Parathyroid adenoma (tissue), 2 donors: ENCODE results near the gene IL18.

Experiments
- H2AFZ ChIP-seq: fragments of 300-600 bp; sonication (generic); one replicate; pipeline ENCODE4 v1.7.0; 2017; ENCODE audit warnings: antibody characterized with exemption, mild to moderate bottlenecking
- H3K27ac ChIP-seq: fragments of 300-600 bp; sonication (generic); one replicate; pipeline ENCODE4 v1.7.0; 2017
- H3K27me3 ChIP-seq: fragments of 300-600 bp; sonication (generic); one replicate; pipeline ENCODE4 v1.7.0; 2017; ENCODE audit warnings: low read length; ENCODE audit not compliant: control insufficient read depth, insufficient read depth
- H3K36me3 ChIP-seq: fragments of 300-600 bp; sonication (generic); one replicate; pipeline ENCODE4 v1.7.0; 2017; ENCODE audit warnings: low read length; ENCODE audit not compliant: control insufficient read depth, insufficient read depth
- H3K4me1 ChIP-seq: fragments of 300-600 bp; sonication (generic); one replicate; pipeline ENCODE4 v1.7.0; 2017; ENCODE audit warnings: control low read depth
- H3K4me2 ChIP-seq: fragments of 300-600 bp; sonication (generic); one replicate; pipeline ENCODE4 v1.7.0; 2017; ENCODE audit warnings: low read length
- H3K4me3 ChIP-seq: fragments of 300-600 bp; sonication (generic); one replicate; pipeline ENCODE4 v1.7.0; 2017; ENCODE audit warnings: low read depth, low read length
- H3K79me2 ChIP-seq: fragments of 300-600 bp; sonication (generic); one replicate; pipeline ENCODE4 v1.7.0; 2017; ENCODE audit warnings: control low read depth
- H3K9ac ChIP-seq: fragments of 300-600 bp; sonication (generic); one replicate; pipeline ENCODE4 v1.7.0; 2017; ENCODE audit warnings: mild to moderate bottlenecking
- H3K9me3 ChIP-seq: fragments of 300-600 bp; sonication (generic); one replicate; pipeline ENCODE4 v1.7.0; 2017; ENCODE audit warnings: low read length; ENCODE audit not compliant: control insufficient read depth
- TF ChIP-seq, protein P1 (sequence below): fragments of 300-600 bp; sonication (generic); IDR thresholded peaks from one replicate; pipeline ENCODE4 v1.7.0; 2017; ENCODE audit warnings: antibody characterized with exemption, mild to moderate bottlenecking
- donor health status: primary hyperparathyroidism.

Gene IL18

DNA sequence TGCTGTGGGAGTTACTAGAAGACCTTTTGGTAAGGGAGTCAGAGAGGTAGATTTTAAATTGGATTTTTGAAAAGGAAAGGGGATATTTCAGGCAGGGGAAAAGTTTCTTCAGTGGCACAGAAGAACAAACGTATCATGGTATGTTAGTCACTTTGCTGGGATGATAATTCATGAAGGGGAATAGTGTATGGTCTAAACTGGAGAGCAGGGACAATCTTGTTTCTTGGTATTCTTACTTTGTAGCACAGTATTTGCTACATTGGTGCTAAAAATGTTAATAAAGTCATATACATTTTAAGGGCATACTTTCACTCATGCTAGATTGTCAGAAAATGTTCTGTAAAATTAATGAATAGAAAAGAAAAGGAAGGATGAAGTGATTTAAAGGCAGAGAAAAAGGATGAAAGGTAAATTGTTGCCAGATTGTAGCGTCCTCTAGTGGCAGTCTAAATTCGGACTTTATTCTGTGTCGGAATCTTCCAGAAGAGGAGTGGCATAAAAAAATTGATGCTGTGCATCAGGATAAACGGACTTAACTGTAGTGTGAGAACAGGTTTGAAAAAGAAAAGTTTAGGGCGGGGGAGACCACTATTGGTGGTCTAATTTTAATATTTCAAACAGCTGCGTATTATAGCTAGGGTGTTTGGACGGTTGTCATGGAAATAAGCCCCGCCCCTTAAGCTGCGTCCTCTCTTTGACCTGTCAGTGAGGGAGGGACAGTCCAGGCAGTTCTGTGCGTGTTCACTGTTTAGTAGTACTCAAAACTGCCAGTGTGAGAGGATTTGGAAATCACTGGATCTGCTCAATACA lies 11.1 kb upstream of the IL18 start, which contains the start of gene BCO2:
BCO2 (plus strand) TSS at position 724 of the 810 bp plus-strand sequence. CDS start 90 bp downstream, outside the sequence.
- TF ChIP-seq, protein P1, sequence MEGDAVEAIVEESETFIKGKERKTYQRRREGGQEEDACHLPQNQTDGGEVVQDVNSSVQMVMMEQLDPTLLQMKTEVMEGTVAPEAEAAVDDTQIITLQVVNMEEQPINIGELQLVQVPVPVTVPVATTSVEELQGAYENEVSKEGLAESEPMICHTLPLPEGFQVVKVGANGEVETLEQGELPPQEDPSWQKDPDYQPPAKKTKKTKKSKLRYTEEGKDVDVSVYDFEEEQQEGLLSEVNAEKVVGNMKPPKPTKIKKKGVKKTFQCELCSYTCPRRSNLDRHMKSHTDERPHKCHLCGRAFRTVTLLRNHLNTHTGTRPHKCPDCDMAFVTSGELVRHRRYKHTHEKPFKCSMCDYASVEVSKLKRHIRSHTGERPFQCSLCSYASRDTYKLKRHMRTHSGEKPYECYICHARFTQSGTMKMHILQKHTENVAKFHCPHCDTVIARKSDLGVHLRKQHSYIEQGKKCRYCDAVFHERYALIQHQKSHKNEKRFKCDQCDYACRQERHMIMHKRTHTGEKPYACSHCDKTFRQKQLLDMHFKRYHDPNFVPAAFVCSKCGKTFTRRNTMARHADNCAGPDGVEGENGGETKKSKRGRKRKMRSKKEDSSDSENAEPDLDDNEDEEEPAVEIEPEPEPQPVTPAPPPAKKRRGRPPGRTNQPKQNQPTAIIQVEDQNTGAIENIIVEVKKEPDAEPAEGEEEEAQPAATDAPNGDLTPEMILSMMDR = peak; percentile 58

GRCh38 chr11:112173152-112173551 lies 9.3 kb upstream of the IL18 start:
- no peaks in the 10 kb centered on the region for H3K4me1 ChIP-seq
- H3K9me3 ChIP-seq = no peaks in the 10 kb centered on the region
- no peak overlapping the region for H3K27ac ChIP-seq
- TF ChIP-seq, protein P1 = no peak
- H3K9ac ChIP-seq = no peak overlapping the region
- H3K4me2 ChIP-seq = no peak overlapping the region
- H3K4me3 ChIP-seq = no peak overlapping the region
- no peaks in the 10 kb centered on the region for H3K27me3 ChIP-seq
- H2AFZ ChIP-seq = no peak overlapping the region
- H3K79me2 ChIP-seq = no peaks in the 10 kb centered on the region
- no peaks in the 10 kb centered on the region for H3K36me3 ChIP-seq

More for the DNA sequence above, 11.1 kb upstream of the IL18 start, which contains the start of gene BCO2:
- Histone ChIP-seq H3K4me3 (peak within 1 kb of the TSS; percentile 43), H3K79me2 (no peaks in the 10 kb centered on the region), H2AFZ (peak within 1 kb of the TSS; percentile 83), H3K4me1 (no peaks in the 10 kb centered on the region), H3K4me2 (peak within 1 kb of the TSS; percentile 51), H3K9me3 (no peaks in the 10 kb centered on the region), H3K27me3 (no peaks in the 10 kb centered on the region), H3K9ac (no peak within 1 kb of the TSS), H3K36me3 (no peaks in the 10 kb centered on the region), H3K27ac (peak within 1 kb of the TSS; percentile 60)

- no peaks in the 10 kb centered on the region for H3K4me1 ChIP-seq
- H3K79me2 ChIP-seq = no peaks in the 10 kb centered on the region
- no peak overlapping the region for H3K4me3 ChIP-seq
- H3K9ac ChIP-seq = no peak overlapping the region
- H3K36me3 ChIP-seq = no peaks in the 10 kb centered on the region
- H3K4me2 ChIP-seq = no peak overlapping the region
- no peaks in the 10 kb centered on the region for H3K27me3 ChIP-seq
- no peak overlapping the region for H3K27ac ChIP-seq
- no peak overlapping the region for H2AFZ ChIP-seq
- TF ChIP-seq, protein P1 = no peak
- no peaks in the 10 kb centered on the region for H3K9me3 ChIP-seq
Measured at GRCh38 chr11:112172362-112172994, 8.6 kb upstream of the IL18 start.

GRCh38 chr11:112167145-112167544 lies 3.3 kb upstream of the IL18 start, which contains the start of gene TEX12:
TSS of gene TEX12 (plus strand) at chr11:112167372. CDS start at chr11:112169269, 1,897 bp downstream.
- no peak within 1 kb of the TSS for H3K27ac ChIP-seq
- H3K4me2 ChIP-seq = no peak within 1 kb of the TSS
- TF ChIP-seq, protein P1 = no peak
- no peak within 1 kb of the TSS for H3K4me3 ChIP-seq
- H3K79me2 ChIP-seq = no peaks in the 10 kb centered on the region
- H2AFZ ChIP-seq = no peak within 1 kb of the TSS
- no peaks in the 10 kb centered on the region for H3K9me3 ChIP-seq
- no peak within 1 kb of the TSS for H3K9ac ChIP-seq
- no peaks in the 10 kb centered on the region for H3K4me1 ChIP-seq
- H3K27me3 ChIP-seq = no peaks in the 10 kb centered on the region
- no peaks in the 10 kb centered on the region for H3K36me3 ChIP-seq
